Transverse colon (tissue), 4 donors: ENCODE measurements around the gene QRICH1.

ENCODE experiments used
- CTCF ChIP-seq, 5 experiments: fragments of 200-600 bp in 3 of 5; fragments of 450-650 bp in 2 of 5; sonication (generic) in 3 of 5; IDR thresholded peaks; 1 replicate in 2 of 5; 2 replicates in 3 of 5; pipeline ENCODE4 v1.5.1; 2016 to 2017; ENCODE audit warnings: antibody characterized with exemption in 5 of 5, inconsistent platforms in 3 of 5, mild to moderate bottlenecking in 2 of 5, moderate library complexity in 1 of 5
- EP300 ChIP-seq: sonication (generic); formaldehyde crosslinking; IDR thresholded peaks from one replicate; pipeline ENCODE4 v1.6.1; 2017; ENCODE audit warnings: antibody characterized with exemption, low read depth
- POLR2A ChIP-seq: fragments of 450-650 bp; IDR thresholded peaks from one replicate; pipeline ENCODE4 v1.6.1; 2016; ENCODE audit warnings: antibody characterized with exemption, mild to moderate bottlenecking, moderate library complexity
- POLR2AphosphoS5 ChIP-seq, 3 donors: sonication (generic); formaldehyde crosslinking; IDR thresholded peaks; one replicate each; pipeline ENCODE4 v1.6.1; 2016; ENCODE audit warnings: antibody characterized with exemption in 3 of 3

GRCh38 chr3:49119439-49119838, 25.6 kb upstream of the QRICH1 start:
- TF ChIP-seq POLR2AphosphoS5 (IDR thresholded peaks at IDR 0.05) (no peak), EP300 (no peak), CTCF (IDR thresholded peaks at IDR 0.05) (no peak), POLR2A (no peak)
